ENCODE data around the gene NPR2.

GRCh38 chr9:35826071-35826701 lies 34.8 kb downstream of the NPR2 start:
- peak; percentile 71 to 88 (median 81) for TF ChIP-seq CTCF (IDR thresholded peaks at IDR 0.05)
- no peak for TF ChIP-seq EP300 (IDR thresholded peaks at IDR 0.05; ENCODE audit: low read depth)

Data from transverse colon (tissue), 3 donors.